Stomach (tissue), 9 donors: ENCODE results near the gene VEGFB. TPM values are rescaled to one million over a fixed set of nuclear protein-coding genes. Genes with fewer than 3 reads are reported as not detected.

Experiments used
- DNase-seq, 2 donors: peaks; one replicate each; pipeline versions ENCODE4 v3.0.0 to v3.0.0-alpha.2; 2013 to 2019
- H3K27ac ChIP-seq, 5 donors: fragments of 200-600 bp in 4 of 5; sonication (generic) in 4 of 5; one replicate each; pipeline ENCODE4 v1.5.1; 2013 to 2019; ENCODE audit warnings: mild to moderate bottlenecking in 1 of 5, moderate library complexity in 1 of 5
- H3K27me3 ChIP-seq, 3 donors: fragments of 200-600 bp; sonication (generic); one replicate each; pipeline ENCODE4 v1.5.1; 2017 to 2019; ENCODE audit warnings: mixed run types in 1 of 3
- H3K36me3 ChIP-seq, 4 donors: fragments of 200-600 bp; sonication (generic); 1 replicate in 3 of 4; 2 replicates in 1 of 4; pipeline ENCODE4 v1.5.1; 2016 to 2019
- H3K4me1 ChIP-seq, 4 donors: fragments of 200-600 bp; sonication (generic); one replicate each; pipeline ENCODE4 v1.5.1; 2016 to 2019
- H3K4me3 ChIP-seq, 4 donors: fragments of 200-600 bp; sonication (generic) in 3 of 4; one replicate each; pipeline ENCODE4 v1.5.1; 2016 to 2019; ENCODE audit warnings: mild to moderate bottlenecking in 1 of 4
- H3K9me3 ChIP-seq, 4 donors: fragments of 200-600 bp; sonication (generic); one replicate each; pipeline ENCODE4 v1.5.1; 2016 to 2019
- CTCF ChIP-seq, 7 experiments: fragments of 450-650 bp in 4 of 7; fragments of 200-600 bp in 3 of 7; sonication (generic) in 3 of 7; IDR thresholded peaks; one replicate each; pipeline ENCODE4 v1.5.1; 2016 to 2019; ENCODE audit warnings: antibody characterized with exemption in 7 of 7, control low read depth in 2 of 7, mild to moderate bottlenecking in 1 of 7
- EP300 ChIP-seq: sonication (generic); formaldehyde crosslinking; IDR thresholded peaks from one replicate; pipeline ENCODE4 v1.6.1; 2017; ENCODE audit warnings: antibody characterized with exemption
- POLR2A ChIP-seq, 4 donors: fragments of 450-650 bp; IDR thresholded peaks; one replicate each; pipeline ENCODE4 v1.6.1; 2016; ENCODE audit warnings: antibody characterized with exemption in 4 of 4, control low read depth in 2 of 4, mild to moderate bottlenecking in 1 of 4, moderate library complexity in 1 of 4
- POLR2AphosphoS5 ChIP-seq, 3 donors: sonication (generic); formaldehyde crosslinking; IDR thresholded peaks; one replicate each; pipeline ENCODE4 v1.6.1; 2016; ENCODE audit warnings: antibody characterized with exemption in 3 of 3
- WGBS, 5 donors: extraction: QIAGEN DNeasy Blood & Tissue Kit in 3 of 5; methylation state at CpG; one replicate each; pipeline versions ENCODE4 v1.1.5 to v1.1.7; 2013 to 2018; 5-methylcytosine and 5-hydroxymethylcytosine counted together
- intact Hi-C: fragments of 100-400 bp; cut with DNase I; formaldehyde crosslinking; loops from one replicate; pipeline ENCODE4 v1.15.1; 2023; ENCODE audit warnings: low total_unique reads
- polyA plus RNA-seq, 3 donors: library from polyadenylated mRNA; stranded (reverse); fragments of 200-250 nt; gene quantifications; one replicate each; pipeline ENCODE4 v1.2.3, GENCODE V29; 2013
- total RNA-seq, 5 donors: library from RNA; depleted of rRNA; stranded (reverse); fragments of >200 nt; gene quantifications; one replicate each; pipeline versions ENCODE4 v1.1.0 to v1.2.3, GENCODE V29; 2014 to 2016
- donor health status: healthy with polysubstance abuse.
- donor health status: Bipolar disorder and iron deficiency.
- donor health status: healthy.

Gene VEGFB
- total and polyA plus RNA-seq, 8 donors: 2.9 to 167 (median 65.1) TPM

DNA sequence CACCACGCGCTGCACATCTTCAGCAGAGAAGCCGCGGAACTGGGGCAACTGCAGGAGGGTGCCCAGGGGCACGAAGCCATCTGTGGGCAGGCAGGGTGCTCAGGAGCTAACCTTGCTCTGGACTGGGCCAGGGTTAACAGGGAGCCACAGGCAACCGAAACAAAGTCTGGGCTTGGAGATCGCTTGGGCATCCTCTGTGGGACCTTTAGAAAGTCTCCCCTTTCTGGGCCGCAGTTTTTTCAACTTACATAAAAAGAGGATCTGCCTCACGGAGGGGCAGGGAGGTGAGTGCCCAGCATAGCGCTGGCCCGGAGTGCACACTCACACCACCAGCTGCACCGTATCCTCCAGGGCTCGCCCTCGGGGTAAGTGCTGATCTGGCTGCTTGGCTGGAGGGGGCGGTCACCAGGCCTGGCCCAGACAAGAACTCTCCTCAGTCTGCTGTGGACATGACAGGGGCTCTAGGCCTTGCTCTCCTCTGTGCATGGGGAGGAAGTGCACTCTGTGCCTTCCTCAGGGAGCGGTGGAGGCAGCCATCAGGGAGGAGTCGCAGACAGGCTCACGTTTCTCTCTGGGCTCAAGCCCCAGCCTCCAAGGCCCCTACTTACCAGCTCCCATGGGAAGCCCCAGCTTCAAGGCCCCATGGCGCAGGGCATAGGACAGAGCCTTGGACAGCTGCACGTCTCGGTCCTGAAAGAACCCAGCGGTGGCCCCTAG lies 9.3 kb upstream of the VEGFB start:
- Histone ChIP-seq H3K9me3 (no peaks in the 10 kb centered on the region), H3K36me3 (peaks cover 15 to 40% (median 37%) of the 10 kb centered on the region in 4 donors), H3K27me3 (no peaks in the 10 kb centered on the region), H3K27ac (peak overlapping the region; percentile 94 to 97 (median 96)), H3K4me1 (peaks cover 32 to 60% (median 51%) of the 10 kb centered on the region in 4 donors), H3K4me3 (peak overlapping the region; percentile 70 to 90 (median 74))
- TF ChIP-seq POLR2AphosphoS5 (IDR thresholded peaks at IDR 0.05) (no peak), POLR2A (IDR thresholded peaks at IDR 0.05) (no peak), CTCF (IDR thresholded peaks at IDR 0.05) (no peak), EP300 (no peak)
- intact Hi-C loops: no loop called here
- DNase-seq: no peak
- whole genome bisulfite sequencing, 5 donors: 45 to 57% (median 52%) methylated on average over 20 to 22 of the region's 22 CpGs

GRCh38 chr11:64225608-64226506 lies 8.5 kb upstream of the VEGFB start, which contains the start of the genes NUDT22 and TRPT1:
TSS of gene NUDT22 (plus strand) at chr11:64226274. CDS start at chr11:64226653, 379 bp downstream.
TSS of gene TRPT1 (minus strand) at chr11:64226186. CDS start at chr11:64225860, 326 bp downstream.
- TF ChIP-seq POLR2A (IDR thresholded peaks at IDR 0.05): peak in 1 of 4 donors; percentile 52
- TF ChIP-seq POLR2AphosphoS5 (IDR thresholded peaks at IDR 0.05): peak; percentile 56 to 98 (median 87)
- TF ChIP-seq CTCF (IDR thresholded peaks at IDR 0.05): no peak
- TF ChIP-seq EP300: no peak
- 0 to 1% (median 0%) methylated on average over 10 to 54 of the region's 54 CpGs for WGBS, 5 donors

DNA sequence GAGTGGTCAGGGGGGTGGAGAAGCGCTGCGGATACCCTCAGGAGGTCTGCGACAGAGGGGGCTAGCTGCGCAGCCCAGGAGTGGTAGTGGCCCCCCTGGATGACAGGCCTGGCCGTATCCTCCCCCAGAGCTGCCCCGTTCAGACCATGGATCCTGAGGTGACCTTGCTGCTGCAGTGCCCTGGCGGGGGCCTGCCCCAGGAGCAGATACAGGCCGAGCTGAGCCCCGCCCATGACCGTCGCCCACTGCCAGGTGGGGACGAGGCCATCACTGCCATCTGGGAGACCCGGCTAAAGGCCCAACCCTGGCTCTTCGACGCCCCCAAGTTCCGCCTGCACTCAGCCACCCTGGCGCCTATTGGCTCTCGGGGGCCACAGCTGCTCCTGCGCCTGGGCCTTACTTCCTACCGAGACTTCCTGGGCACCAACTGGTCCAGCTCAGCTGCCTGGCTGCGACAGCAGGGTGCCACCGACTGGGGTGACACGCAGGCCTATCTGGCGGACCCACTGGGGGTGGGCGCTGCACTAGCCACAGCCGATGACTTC lies 7.8 kb upstream of the VEGFB start:
- peak; percentile 68 to 74 for DNase-seq
- 0 to 20% (median 3%) methylated on average over 5 to 26 of the region's 26 CpGs for WGBS, 5 donors
- intact Hi-C loops: no loop called here
- H3K9me3 ChIP-seq: no peaks in the 10 kb centered on the region
- peaks cover 41 to 68% (median 61%) of the 10 kb centered on the region in 4 donors for H3K4me1 ChIP-seq
- H3K36me3 ChIP-seq: peaks cover 4 to 25% (median 22%) of the 10 kb centered on the region in 4 donors
- H3K27ac ChIP-seq: peak overlapping the region; percentile 94 to 97 (median 96)
- H3K4me3 ChIP-seq: peak overlapping the region; percentile 70 to 90 (median 74)
- no peak for TF ChIP-seq POLR2A (IDR thresholded peaks at IDR 0.05)
- TF ChIP-seq POLR2AphosphoS5 (IDR thresholded peaks at IDR 0.05): peak in 2 of 3 donors; percentile 60
- no peaks in the 10 kb centered on the region for H3K27me3 ChIP-seq

More at GRCh38 chr11:64225608-64226506, 8.5 kb upstream of the VEGFB start, which contains the start of the genes NUDT22 and TRPT1:
- peak within 1 kb of the TSS; percentile 94 to 97 (median 96) for H3K27ac ChIP-seq
- intact Hi-C loops: no loop called here
- no peaks in the 10 kb centered on the region for H3K9me3 ChIP-seq
- H3K4me3 ChIP-seq: peak within 1 kb of the TSS; percentile 70 to 90 (median 74)
- peak; percentile 95 to 96 for DNase-seq
- peaks cover 10 to 32% (median 29%) of the 10 kb centered on the region in 4 donors for H3K36me3 ChIP-seq
- no peaks in the 10 kb centered on the region for H3K27me3 ChIP-seq
- peaks cover 33 to 61% (median 53%) of the 10 kb centered on the region in 4 donors for H3K4me1 ChIP-seq

DNA sequence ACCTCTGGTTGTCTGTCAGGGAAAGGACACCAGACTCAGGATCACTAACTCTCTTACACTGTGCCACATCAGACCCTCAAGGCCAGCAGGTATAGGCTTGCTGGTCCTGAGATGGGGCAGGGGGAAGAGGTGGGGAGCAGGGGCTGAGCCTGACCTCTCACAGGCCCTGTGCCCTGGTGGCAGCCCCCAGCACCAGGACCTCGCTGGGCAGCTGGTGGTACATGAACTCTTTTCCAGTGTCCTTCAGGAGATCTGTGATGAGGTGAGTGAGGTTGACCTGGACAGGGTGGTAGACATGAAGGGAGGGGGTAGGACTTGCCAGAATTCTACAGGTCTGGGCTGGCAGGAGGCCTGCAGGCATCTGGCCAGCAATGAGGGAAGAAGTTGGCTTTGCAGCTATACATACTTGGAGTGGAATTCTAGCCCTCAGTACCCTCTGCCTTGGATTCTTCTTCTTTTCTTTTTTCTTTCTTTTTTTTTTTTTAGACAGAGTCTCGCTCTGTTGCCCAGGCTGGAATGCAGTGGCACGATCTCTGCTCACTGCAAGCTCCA lies 6.9 kb upstream of the VEGFB start:
- Histone ChIP-seq H3K4me3 (peak overlapping the region in 3 of 4 donors; percentile 70 to 76 (median 72)), H3K27ac (peak overlapping the region; percentile 94 to 97 (median 96)), H3K27me3 (no peaks in the 10 kb centered on the region), H3K36me3 (peaks cover 4 to 21% (median 18%) of the 10 kb centered on the region in 4 donors), H3K9me3 (no peaks in the 10 kb centered on the region), H3K4me1 (peaks cover 42 to 77% (median 70%) of the 10 kb centered on the region in 4 donors)
- intact Hi-C loops: no loop called here
- DNase-seq: peak; percentile 41 to 65
- TF ChIP-seq EP300: no peak
- TF ChIP-seq POLR2AphosphoS5 (IDR thresholded peaks at IDR 0.05): no peak
- TF ChIP-seq POLR2A (IDR thresholded peaks at IDR 0.05): no peak
- TF ChIP-seq CTCF (IDR thresholded peaks at IDR 0.05): no peak
- WGBS, 5 donors: 50 to 72% (median 59%) methylated on average over 2 to 3 of the region's 3 CpGs
